H1 (cell line): ENCODE measurements around the gene FAM53C. TPM values are rescaled to one million over a fixed set of nuclear protein-coding genes. Genes with fewer than 3 reads are reported as not detected.

Source experiments
- CTCF ChIA-PET: fragments of 300-600 bp; sonication (Branson Sonifier 250); formaldehyde crosslinking; loops from one replicate; lab custom pipeline; 2021; ENCODE audit not compliant: partially characterized antibody; lab: Charles Lee
- POLR2A ChIA-PET: fragments of 300-600 bp; sonication (Branson Sonifier 250); formaldehyde crosslinking; loops from one replicate; lab custom pipeline; 2021; ENCODE audit warnings: inconsistent platforms; ENCODE audit not compliant: partially characterized antibody; lab: Charles Lee
- DNase-seq, 2 experiments: peaks; one replicate each; pipeline versions ENCODE4 v3.0.0 to v3.0.0-alpha.2; 2010 to 2022; ENCODE audit warnings: low spot score in 2 of 2, low read depth in 1 of 2, mixed read lengths in 1 of 2
- FAIRE-seq: peaks from 2 replicates; lab custom pipeline; 2011; peaks lifted over from hg19 to GRCh38; lab: Jason Lieb, UNC
- H2AFZ ChIP-seq: 2 replicates; pipeline ENCODE4 v1.8.1; 2012; ENCODE audit warnings: low read length, inconsistent platforms
- H2AK5ac ChIP-seq: 2 replicates; pipeline ENCODE4 v1.6.1; 2013; ENCODE audit warnings: low read depth, low read length
- H2BK120ac ChIP-seq: replicated peaks from 2 replicates; pipeline ENCODE3; 2013; ENCODE audit warnings: low read depth, low read length, inconsistent platforms
- H2BK12ac ChIP-seq: 2 replicates; pipeline ENCODE4 v1.6.1; 2013; ENCODE audit warnings: low read depth, low read length
- H2BK15ac ChIP-seq: 2 replicates; pipeline ENCODE4 v1.6.1; 2013; ENCODE audit warnings: low read length
- H2BK20ac ChIP-seq: 2 replicates; pipeline ENCODE4 v1.6.1; 2013; ENCODE audit warnings: low read length
- H2BK5ac ChIP-seq: 2 replicates; pipeline ENCODE4 v1.6.1; 2013; ENCODE audit warnings: low read depth, low read length
- H3K14ac ChIP-seq: 2 replicates; pipeline ENCODE4 v1.6.1; 2013; ENCODE audit warnings: inconsistent platforms; ENCODE audit not compliant: insufficient read length
- H3K18ac ChIP-seq: 2 replicates; pipeline ENCODE4 v1.6.1; 2013; ENCODE audit warnings: low read length; ENCODE audit errors: extremely low read depth
- H3K23ac ChIP-seq: 2 replicates; pipeline ENCODE4 v1.6.1; 2013; ENCODE audit warnings: inconsistent platforms; ENCODE audit not compliant: insufficient read length
- H3K23me2 ChIP-seq: 2 replicates; pipeline ENCODE4 v1.6.1; 2013; ENCODE audit warnings: low read depth, low read length
- H3K27ac ChIP-seq: 2 replicates; pipeline ENCODE4 v1.6.1; 2011; ENCODE audit warnings: low read depth, low read length, inconsistent platforms
- H3K27me3 ChIP-seq, 4 experiments: replicated peaks in 1 of 4; 1 replicate in 1 of 4; 2 replicates in 3 of 4; pipeline versions ENCODE4 v1.6.1 to v1.8.1; 2011 to 2013; ENCODE audit warnings: low read length in 3 of 4, mild to moderate bottlenecking in 3 of 4, inconsistent platforms in 2 of 4, mixed read lengths in 2 of 4, moderate library complexity in 1 of 4; ENCODE audit not compliant: control insufficient read depth in 3 of 4, insufficient read depth in 3 of 4; ENCODE audit errors: extremely low read depth in 1 of 4
- H3K36me3 ChIP-seq, 4 experiments: 2 replicates each; pipeline versions ENCODE4 v1.6.1 to v1.8.1; 2011 to 2013; ENCODE audit warnings: mild to moderate bottlenecking in 4 of 4, low read length in 3 of 4, moderate library complexity in 2 of 4, control low read depth in 1 of 4, inconsistent platforms in 1 of 4; ENCODE audit not compliant: insufficient read depth in 4 of 4, control insufficient read depth in 2 of 4
- H3K4ac ChIP-seq: replicated peaks from 2 replicates; pipeline ENCODE3; 2013; ENCODE audit warnings: low read length, low read depth, mixed read lengths, inconsistent platforms; ENCODE audit not compliant: insufficient read length
- H3K4me1 ChIP-seq, 4 experiments: replicated peaks in 1 of 4; 1 replicate in 1 of 4; 2 replicates in 3 of 4; pipeline versions ENCODE4 v1.6.1 to v1.8.1; 2011 to 2013; ENCODE audit warnings: low read length in 3 of 4, inconsistent platforms in 2 of 4, mixed read lengths in 1 of 4; ENCODE audit not compliant: insufficient read depth in 4 of 4, control insufficient read depth in 3 of 4
- H3K4me2 ChIP-seq, 2 experiments: 2 replicates each; pipeline versions ENCODE4 v1.6.1 to v1.8.1; 2011 to 2013; ENCODE audit warnings: low read depth in 2 of 2, low read length in 2 of 2, control low read depth in 1 of 2, inconsistent platforms in 1 of 2, mild to moderate bottlenecking in 1 of 2; ENCODE audit not compliant: insufficient read depth in 1 of 2
- H3K4me3 ChIP-seq, 4 experiments: fragments of 200-600, 300-600 bp in 1 of 4; sonication (generic), shearing (Covaris generic), sonication (Bioruptor Twin) in 1 of 4; 2 replicates each; pipeline versions ENCODE4 v1.5.1 to v1.8.1; 2011 to 2016; ENCODE audit warnings: low read length in 4 of 4, low read depth in 3 of 4, control low read depth in 2 of 4, inconsistent platforms in 2 of 4, mild to moderate bottlenecking in 2 of 4, mixed read lengths in 1 of 4, moderate library complexity in 1 of 4; ENCODE audit not compliant: insufficient read depth in 2 of 4; ENCODE audit errors: extremely low read depth in 1 of 4
- H3K56ac ChIP-seq: replicated peaks from 2 replicates; pipeline ENCODE3; 2013; ENCODE audit warnings: low read depth, mild to moderate bottlenecking, mixed read lengths, low read length, inconsistent platforms; ENCODE audit not compliant: insufficient read length
- H3K79me1 ChIP-seq: 2 replicates; pipeline ENCODE4 v1.6.1; 2013; ENCODE audit warnings: low read depth, low read length, control low read depth
- H3K79me2 ChIP-seq, 2 experiments: 2 replicates each; pipeline versions ENCODE4 v1.6.1 to v1.8.1; 2012 to 2013; ENCODE audit warnings: low read length in 2 of 2, mild to moderate bottlenecking in 2 of 2, inconsistent platforms in 1 of 2; ENCODE audit not compliant: insufficient read depth in 2 of 2, control insufficient read depth in 1 of 2
- H3K9ac ChIP-seq, 4 experiments: replicated peaks in 1 of 4; 1 replicate in 1 of 4; 2 replicates in 3 of 4; pipeline versions ENCODE4 v1.6.1 to v1.8.1; 2011 to 2013; ENCODE audit warnings: low read depth in 3 of 4, low read length in 3 of 4, control low read depth in 2 of 4, mild to moderate bottlenecking in 2 of 4, moderate library complexity in 2 of 4, inconsistent platforms in 1 of 4; ENCODE audit errors: extremely low read depth in 1 of 4
- H3K9me3 ChIP-seq, 2 experiments: 2 replicates each; pipeline versions ENCODE4 v1.6.1 to v1.8.1; 2012 to 2013; ENCODE audit warnings: mild to moderate bottlenecking in 2 of 2, moderate library complexity in 2 of 2, control low read depth in 1 of 2, inconsistent platforms in 1 of 2, low read depth in 1 of 2, low read length in 1 of 2, mixed read lengths in 1 of 2; ENCODE audit not compliant: insufficient read depth in 2 of 2
- H4K20me1 ChIP-seq, 2 experiments: replicated peaks in 1 of 2; 2 replicates each; pipeline versions ENCODE3 to v1.8.1; 2011 to 2013; ENCODE audit warnings: inconsistent platforms in 2 of 2, low read length in 2 of 2, mild to moderate bottlenecking in 1 of 2; ENCODE audit not compliant: insufficient read depth in 2 of 2, control insufficient read depth in 1 of 2
- H4K5ac ChIP-seq: 2 replicates; pipeline ENCODE4 v1.6.1; 2013; ENCODE audit warnings: low read length, low read depth, mixed read lengths, inconsistent platforms; ENCODE audit not compliant: insufficient read length
- H4K8ac ChIP-seq: 2 replicates; pipeline ENCODE4 v1.8.0; 2013; ENCODE audit warnings: mild to moderate bottlenecking, moderate library complexity, low read length, inconsistent platforms; ENCODE audit not compliant: insufficient read depth; ENCODE audit errors: extremely low read depth
- H4K91ac ChIP-seq: replicated peaks from 2 replicates; pipeline ENCODE3; 2013; ENCODE audit warnings: low read length, mixed read lengths, inconsistent platforms; ENCODE audit not compliant: insufficient read length
- ATF2 ChIP-seq: IDR thresholded peaks from 2 replicates; pipeline ENCODE4 v1.6.1; 2012; ENCODE audit warnings: low read length, inconsistent platforms
- BRCA1 ChIP-seq: IDR thresholded peaks from 2 replicates; pipeline ENCODE4 v1.6.1; 2012; ENCODE audit warnings: low read depth, low read length, improper control_type of control experiment
- CBX8 ChIP-seq: fragments of 300-800, 300-1000 bp; sonication (generic); IDR thresholded peaks from 2 replicates; pipeline ENCODE4 v1.7.1; 2016; ENCODE audit warnings: low read depth, low read length, borderline replicate concordance
- FOSL1 ChIP-seq: IDR thresholded peaks from 2 replicates; pipeline ENCODE4 v1.6.1; 2011; ENCODE audit warnings: mild to moderate bottlenecking, low read depth, low read length, moderate library complexity; ENCODE audit not compliant: insufficient read depth
- GABPA ChIP-seq: IDR thresholded peaks from 2 replicates; pipeline ENCODE4 v1.6.1; 2011; ENCODE audit warnings: mild to moderate bottlenecking, low read length, moderate library complexity, borderline replicate concordance; ENCODE audit not compliant: insufficient read depth
- HDAC2 ChIP-seq, 2 experiments: fragments of 300-600 bp in 1 of 2; sonication (generic) in 1 of 2; IDR thresholded peaks; 2 replicates each; pipeline ENCODE4 v1.6.1; 2011 to 2012; ENCODE audit warnings: low read depth in 2 of 2, low read length in 2 of 2, mild to moderate bottlenecking in 2 of 2, moderate library complexity in 2 of 2, borderline replicate concordance in 1 of 2, inconsistent platforms in 1 of 2
- PHF8 ChIP-seq: fragments of 200-600 bp; sonication (generic); conservative IDR thresholded peaks from 2 replicates; pipeline ENCODE4 v1.7.1; 2012; ENCODE audit warnings: low read depth, mild to moderate bottlenecking, inconsistent platforms, low read length, moderate library complexity
- POU5F1 ChIP-seq: IDR thresholded peaks from 2 replicates; pipeline ENCODE4 v1.6.1; 2011; ENCODE audit warnings: low read depth, mild to moderate bottlenecking, low read length, moderate library complexity
- RAD21 ChIP-seq, 2 experiments: IDR thresholded peaks in 1 of 2; conservative IDR thresholded peaks in 1 of 2; 2 replicates each; pipeline ENCODE4 v1.6.1; 2011; ENCODE audit warnings: low read depth in 2 of 2, low read length in 2 of 2, improper control_type of control experiment in 1 of 2, inconsistent platforms in 1 of 2, mild to moderate bottlenecking in 1 of 2, moderate library complexity in 1 of 2
- SIN3A ChIP-seq, 2 experiments: IDR thresholded peaks in 1 of 2; conservative IDR thresholded peaks in 1 of 2; 2 replicates each; pipeline ENCODE4 v1.6.1; 2011 to 2012; ENCODE audit warnings: low read length in 2 of 2, improper control_type of control experiment in 1 of 2, low read depth in 1 of 2, mild to moderate bottlenecking in 1 of 2
- SIX5 ChIP-seq: IDR thresholded peaks from 2 replicates; pipeline ENCODE4 v1.6.1; 2011; ENCODE audit warnings: mild to moderate bottlenecking, low read depth, low read length
- WGBS, 2 experiments: shearing (Covaris generic) in 1 of 2; methylation state at CpG; one replicate each; pipeline versions ENCODE4 v1.1.6 to v1.1.7; 2013 to 2015; ENCODE audit warnings: low lambda C conversion rate in 2 of 2, mixed read lengths in 2 of 2, inconsistent platforms in 1 of 2, low coverage in 1 of 2, missing lambda C conversion rate in 1 of 2; ENCODE audit not compliant: insufficient replicate concordance in 2 of 2, insufficient coverage in 1 of 2, insufficient read length in 1 of 2; ENCODE audit errors: extremely low coverage in 1 of 2, missing lambda C conversion rate in 1 of 2; 5-methylcytosine and 5-hydroxymethylcytosine counted together
- polyA plus RNA-seq, 7 experiments: library from polyadenylated mRNA; depleted of rRNA in 3 of 7; stranded (reverse) in 5 of 7; unstranded in 2 of 7; fragments of >200 nt in 5 of 7; fragments of 200-250 nt in 2 of 7; gene quantifications; 1 replicate in 5 of 7; 2 replicates in 1 of 7; 4 replicates in 1 of 7; pipeline versions ENCODE4 v1.2.1 to v1.2.3, GENCODE V29; 2011 to 2013; ENCODE audit warnings: missing spikeins in 2 of 7, mixed read lengths in 2 of 7
- total RNA-seq: library from RNA; stranded (reverse); fragmentation: NEBNext Ultra II Directional; extraction: Animal tissue kit (Norgen Biotek cat#: 25700); gene quantifications from 2 replicates; pipeline ENCODE4 v1.2.1, GENCODE V29; 2021

The FAM53C gene
- total and polyA plus RNA-seq, 2 of the 8 experiments (the other 6 are each of a cell fraction or from before 2014, with no cell fraction given), result 57.6 to 75.3 TPM

- Histone ChIP-seq H4K91ac (no peak overlapping the region), H3K4ac (no peak overlapping the region), H4K5ac (no peak overlapping the region), H2BK120ac (no peak overlapping the region), H2AK5ac (no peak overlapping the region), H3K23ac (no peak overlapping the region), H3K9ac (no peak overlapping the region), H2AFZ (no peak overlapping the region), H3K4me1 (no peaks in the 10 kb centered on the region), H4K20me1 (peaks cover 0 to 7% of the 10 kb centered on the region in 2 experiments), H3K36me3 (peaks cover 0 to 7% (median 0%) of the 10 kb centered on the region in 4 experiments; a peak in 1 of 8 replicates), H3K79me2 (peaks cover 9 to 64% of the 10 kb centered on the region in 2 experiments), H2BK20ac (no peak overlapping the region), H3K4me3 (no peak overlapping the region), H3K9me3 (no peaks in the 10 kb centered on the region), H3K23me2 (no peaks in the 10 kb centered on the region), H3K56ac (no peak overlapping the region), H2BK5ac (no peak overlapping the region), H3K4me2 (no peak overlapping the region), H3K27ac (no peak overlapping the region), H4K8ac (no peak overlapping the region), H2BK12ac (no peak overlapping the region), H3K79me1 (peaks cover 5% of the 10 kb centered on the region; the same call in 1 of the 2 replicates), H3K18ac (no peak overlapping the region), H2BK15ac (no peak overlapping the region), H3K27me3 (no peaks in the 10 kb centered on the region), H3K14ac (no peak overlapping the region)
- 100% methylated on average over 2 of the region's 3 CpGs; no CpG with 5 or more reads in 1 of the 2 experiments for WGBS, 2 experiments
- ChIA-PET POLR2A (interaction anchor here (0.7 to 5.1 kb wide), 7 partner anchors 17 to 186 kb away, joined by 3 to 26 read pairs (median 4); partner anchors contain the start of genes CDC23, CDC25C, FAM53C and KDM3B), CTCF (interaction anchor here (1.0 to 6.5 kb wide), 6 partner anchors 12 to 75 kb away, joined by 3 to 63 read pairs (median 4); partner anchors contain the start of gene KDM3B)
- DNase-seq (no peak), FAIRE-seq (no peak)
- TF ChIP-seq SIX5 (no peak), BRCA1 (no peak), HDAC2 (IDR thresholded peaks at IDR 0.05; ENCODE audit: borderline replicate concordance in 1 of 2, low read depth in 2 of 2, low read length in 2 of 2) (no peak), GABPA (no peak), ATF2 (no peak), POU5F1 (no peak), PHF8 (no peak), SIN3A (conservative IDR thresholded peaks at IDR 0.05 in 1 of 2, IDR thresholded peaks at IDR 0.05 in 1 of 2; ENCODE audit: low read depth in 1 of 2, low read length in 2 of 2) (no peak), RAD21 (IDR thresholded peaks at IDR 0.05 in 1 of 2, conservative IDR thresholded peaks at IDR 0.05 in 1 of 2; ENCODE audit: low read depth in 2 of 2, low read length in 2 of 2) (no peak), FOSL1 (no peak), CBX8 (no peak)
These were observed 32.5 kb downstream of the FAM53C start for GRCh38 chr5:138370537-138370936.
